Activated T-cell treated with anti-CD3 and anti-CD28 coated beads, Interleukin-2, amount 50 U/mL, for 24 hours (primary cell): Measurements from ENCODE around the gene PPP2R3B.

Experiments used
- DNase-seq: peaks from one replicate; pipeline ENCODE4 v3.0.0-alpha.2; 2020
- H3K27ac Mint-ChIP-seq: 2 replicates; pipeline ENCODE4 v1.8.0; 2020; ENCODE audit warnings: mild to moderate bottlenecking, mixed read lengths
- H3K27me3 Mint-ChIP-seq: 2 replicates; pipeline ENCODE4 v1.8.0; 2020; ENCODE audit warnings: mixed read lengths
- H3K36me3 Mint-ChIP-seq: 2 replicates; pipeline ENCODE4 v1.8.0; 2020; ENCODE audit warnings: low read depth, mixed read lengths
- H3K4me1 Mint-ChIP-seq: 2 replicates; pipeline ENCODE4 v1.8.0; 2020; ENCODE audit warnings: low read depth, mixed read lengths
- H3K4me3 Mint-ChIP-seq: 2 replicates; pipeline ENCODE4 v1.8.0; 2020; ENCODE audit warnings: mild to moderate bottlenecking, moderate library complexity, mixed read lengths
- H3K9me3 Mint-ChIP-seq: 2 replicates; pipeline ENCODE4 v1.8.0; 2020; ENCODE audit warnings: mixed read lengths

Gene PPP2R3B

DNA sequence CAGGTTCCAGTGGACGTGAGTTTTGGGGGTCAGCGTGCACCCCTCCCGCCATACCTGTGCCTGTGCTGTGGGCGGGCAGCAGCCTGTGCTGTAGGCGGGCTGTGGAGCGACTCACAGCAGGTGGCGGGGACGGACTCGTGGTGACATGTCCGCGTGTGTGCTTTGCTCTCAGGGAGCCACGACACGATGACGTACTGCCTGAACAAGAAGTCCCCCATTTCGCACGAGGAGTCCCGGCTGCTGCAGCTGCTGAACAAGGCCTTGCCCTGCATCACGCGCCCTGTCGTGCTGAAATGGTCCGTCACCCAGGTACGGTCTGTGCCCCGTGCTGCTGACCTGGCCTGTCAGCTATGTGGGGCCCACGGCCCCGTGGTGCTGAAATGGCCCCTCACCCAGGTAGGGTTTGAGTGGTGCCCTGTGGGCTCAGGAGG is 98.1 kb downstream of the PPP2R3B start:
- H3K4me1 Mint-ChIP-seq, result peaks cover 17% of the 10 kb centered on the region
- no peak for DNase-seq

GRCh38 chrX:287670-288069 is 99.0 kb downstream of the PPP2R3B start:
- no peak overlapping the region for H3K27ac Mint-ChIP-seq
- peaks cover 74% of the 10 kb centered on the region for H3K36me3 Mint-ChIP-seq
- H3K4me3 Mint-ChIP-seq, result no peak overlapping the region
- DNase-seq, result no peak
- no peaks in the 10 kb centered on the region for H3K27me3 Mint-ChIP-seq
- no peaks in the 10 kb centered on the region for H3K9me3 Mint-ChIP-seq
- peaks cover 17% of the 10 kb centered on the region for H3K4me1 Mint-ChIP-seq

More for the DNA sequence above, 98.1 kb downstream of the PPP2R3B start:
- Mint-ChIP-seq H3K9me3 (no peaks in the 10 kb centered on the region), H3K36me3 (peaks cover 83% of the 10 kb centered on the region), H3K27me3 (no peaks in the 10 kb centered on the region), H3K27ac (no peak overlapping the region), H3K4me3 (no peak overlapping the region)

DNA sequence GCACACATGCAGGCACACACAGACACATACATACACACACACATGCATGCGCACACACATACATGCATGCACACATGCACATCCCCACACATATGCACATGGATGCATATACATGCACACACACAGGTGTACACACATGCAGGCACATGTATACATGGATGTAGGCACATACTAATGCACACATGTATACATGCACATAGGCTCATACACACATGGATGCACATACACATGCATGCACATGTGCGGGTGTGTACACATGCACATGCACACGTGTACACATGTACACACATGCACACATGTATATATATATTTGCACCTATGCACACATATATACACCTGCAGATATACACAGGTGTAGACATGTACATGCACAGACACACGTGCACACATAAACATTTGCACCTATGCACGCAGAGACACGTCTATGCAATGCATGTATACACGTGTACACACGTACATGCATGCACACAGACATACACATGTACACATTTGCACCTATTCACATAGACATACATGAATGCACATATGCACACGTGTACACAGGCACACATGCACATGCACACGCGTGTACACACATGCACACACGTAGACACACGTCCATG is 101.5 kb downstream of the PPP2R3B start:
- peaks cover 26% of the 10 kb centered on the region for H3K4me1 Mint-ChIP-seq
- H3K27me3 Mint-ChIP-seq, result no peaks in the 10 kb centered on the region
- no peak for DNase-seq
- peaks cover 51% of the 10 kb centered on the region for H3K36me3 Mint-ChIP-seq
- no peak overlapping the region for H3K4me3 Mint-ChIP-seq
- no peaks in the 10 kb centered on the region for H3K9me3 Mint-ChIP-seq
- H3K27ac Mint-ChIP-seq, result no peak overlapping the region
